Glutamatergic neuron (in vitro differentiated cells): Measurements from ENCODE around the gene SLC38A4. TPM values are rescaled to one million over a fixed set of nuclear protein-coding genes. Genes with fewer than 3 reads are reported as not detected.

Source experiments
- DNase-seq: peaks from one replicate; pipeline ENCODE4 v3.0.0; 2022
- H3K27ac Mint-ChIP-seq: one replicate; pipeline ENCODE4 v1.8.0; 2020; ENCODE audit warnings: mild to moderate bottlenecking, mixed read lengths, inconsistent platforms; ENCODE audit not compliant: unreplicated experiment
- H3K27me3 Mint-ChIP-seq: one replicate; pipeline ENCODE4 v1.8.0; 2020; ENCODE audit warnings: mild to moderate bottlenecking, moderate library complexity, mixed read lengths, inconsistent platforms; ENCODE audit not compliant: unreplicated experiment
- H3K36me3 Mint-ChIP-seq: one replicate; pipeline ENCODE4 v1.8.0; 2020; ENCODE audit warnings: mild to moderate bottlenecking, mixed read lengths, inconsistent platforms; ENCODE audit not compliant: unreplicated experiment
- H3K4me1 Mint-ChIP-seq: one replicate; pipeline ENCODE4 v1.8.0; 2020; ENCODE audit warnings: mild to moderate bottlenecking, low read depth, mixed read lengths, inconsistent platforms; ENCODE audit not compliant: unreplicated experiment
- H3K4me3 Mint-ChIP-seq: one replicate; pipeline ENCODE4 v1.8.0; 2020; ENCODE audit warnings: mild to moderate bottlenecking, mixed read lengths, inconsistent platforms; ENCODE audit not compliant: unreplicated experiment
- H3K9me3 Mint-ChIP-seq: one replicate; pipeline ENCODE4 v1.8.0; 2020; ENCODE audit warnings: mild to moderate bottlenecking, moderate library complexity, mixed read lengths, inconsistent platforms; ENCODE audit not compliant: unreplicated experiment
- CTCF ChIP-seq: fragments of 200-600 bp; sonication (generic); IDR thresholded peaks from one replicate; pipeline ENCODE4 v1.5.0; 2021; ENCODE audit not compliant: partially characterized antibody, unreplicated experiment
- total RNA-seq: library from RNA; stranded (reverse); fragmentation: NEBNext Ultra II Directional; extraction: Animal tissue kit (Norgen Biotek cat#: 25700); gene quantifications from one replicate; pipeline ENCODE4 v1.2.1, GENCODE V29; 2021; ENCODE audit not compliant: unreplicated experiment

SLC38A4 gene
- total RNA-seq, 1 donor from 2014 or later = 0.98 TPM

DNA sequence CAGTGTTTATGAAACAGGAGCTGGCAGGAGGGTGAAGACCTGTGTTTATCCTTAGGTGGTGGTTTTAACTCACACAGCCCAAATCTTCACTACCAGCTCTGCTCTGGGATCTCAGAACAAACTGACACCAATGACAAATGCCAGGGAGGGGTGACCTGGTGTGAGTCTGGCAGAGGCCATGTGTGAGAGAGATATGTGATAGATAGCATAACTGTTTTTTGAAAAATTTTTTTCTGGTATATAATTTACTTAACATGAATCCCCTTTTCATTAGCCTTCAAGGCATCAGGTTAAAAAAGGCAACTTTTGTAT lies 51.5 kb downstream of the SLC38A4 start:
- Mint-ChIP-seq H3K4me3 (no peak overlapping the region), H3K36me3 (no peaks in the 10 kb centered on the region), H3K9me3 (peaks cover 2% of the 10 kb centered on the region), H3K27me3 (no peaks in the 10 kb centered on the region), H3K27ac (no peak overlapping the region), H3K4me1 (peaks cover 27% of the 10 kb centered on the region)
- no peak for DNase-seq
- no peak for TF ChIP-seq CTCF

DNA sequence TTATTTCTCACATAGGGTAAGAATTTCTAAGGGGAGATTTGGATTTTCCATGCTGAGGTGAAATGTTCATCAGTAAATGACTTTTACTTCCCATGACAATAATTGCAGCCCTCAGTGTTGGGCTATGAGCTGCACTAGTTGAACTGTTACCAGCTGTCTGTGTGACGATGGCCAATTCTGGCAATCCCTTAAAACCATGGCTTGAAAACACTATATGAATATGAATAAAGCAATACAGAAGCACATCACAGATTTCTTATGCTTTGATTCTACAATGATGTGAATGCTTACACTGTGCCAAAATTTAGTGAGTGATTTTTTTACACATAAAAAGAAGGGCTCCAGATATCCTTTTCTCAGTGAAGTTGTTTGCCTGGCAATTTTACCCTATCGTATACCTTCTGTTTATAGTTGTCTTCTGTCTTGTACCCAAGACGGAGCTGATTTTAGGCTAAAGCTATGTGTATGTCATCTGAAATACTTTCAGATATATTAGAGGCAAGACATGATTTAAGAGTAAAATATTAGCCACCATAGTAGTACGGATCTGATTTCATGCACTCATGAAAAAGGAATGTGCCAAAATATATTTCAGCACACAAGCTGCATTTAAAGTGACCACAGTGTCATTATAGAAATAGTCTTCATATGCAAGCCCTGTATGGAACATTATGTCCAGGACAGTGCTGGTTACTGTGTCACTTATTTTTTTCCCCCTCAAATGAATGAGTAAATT lies 52.0 kb downstream of the SLC38A4 start:
- H3K27me3 Mint-ChIP-seq = no peaks in the 10 kb centered on the region
- no peak overlapping the region for H3K27ac Mint-ChIP-seq
- H3K36me3 Mint-ChIP-seq = no peaks in the 10 kb centered on the region
- no peak for DNase-seq
- H3K4me3 Mint-ChIP-seq = no peak overlapping the region
- peaks cover 2% of the 10 kb centered on the region for H3K9me3 Mint-ChIP-seq
- TF ChIP-seq CTCF = no peak
- peaks cover 30% of the 10 kb centered on the region for H3K4me1 Mint-ChIP-seq

GRCh38 chr12:46771268-46771827 lies 54.4 kb downstream of the SLC38A4 start:
- no peak overlapping the region for H3K4me3 Mint-ChIP-seq
- TF ChIP-seq CTCF = no peak
- H3K4me1 Mint-ChIP-seq = peaks cover 30% of the 10 kb centered on the region
- peak overlapping the region; percentile 5 for H3K27ac Mint-ChIP-seq
- DNase-seq = no peak
- peaks cover 2% of the 10 kb centered on the region for H3K9me3 Mint-ChIP-seq
- no peaks in the 10 kb centered on the region for H3K36me3 Mint-ChIP-seq
- no peaks in the 10 kb centered on the region for H3K27me3 Mint-ChIP-seq

DNA sequence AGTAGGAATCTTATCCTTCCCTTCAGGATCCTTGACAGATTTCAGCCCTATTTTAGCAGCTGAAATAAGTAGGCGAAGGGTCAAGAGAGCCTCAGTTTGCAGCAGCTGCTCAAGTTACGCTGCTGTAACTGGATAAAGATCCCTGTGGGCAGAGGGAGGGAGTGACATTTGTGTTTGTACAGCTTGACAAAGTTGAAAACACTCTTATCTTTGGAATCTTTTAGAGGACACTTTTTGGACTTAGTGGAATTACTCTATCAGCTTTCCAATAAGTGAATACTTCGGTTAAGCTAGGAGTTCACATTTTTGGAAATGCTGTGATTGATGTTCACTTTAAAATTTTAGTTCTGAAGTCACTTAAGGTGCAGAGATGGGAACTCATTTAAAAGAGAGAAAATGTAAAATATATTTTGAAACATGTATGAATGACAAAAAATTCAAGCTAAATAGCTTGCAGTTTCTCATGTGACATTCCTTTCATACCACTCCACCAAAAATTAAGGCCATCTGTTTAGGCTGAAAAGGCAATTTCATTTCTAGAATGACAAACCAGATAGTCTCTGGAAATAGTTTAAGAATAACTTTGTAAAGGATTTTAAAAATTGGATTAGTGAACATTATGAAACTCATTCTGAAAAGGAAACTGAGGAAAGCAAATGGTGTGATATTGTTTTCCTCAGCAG lies 55.2 kb downstream of the SLC38A4 start:
- TF ChIP-seq CTCF = no peak
- peak; percentile 30 for DNase-seq
- Mint-ChIP-seq H3K36me3 (no peaks in the 10 kb centered on the region), H3K4me1 (peaks cover 30% of the 10 kb centered on the region), H3K9me3 (peaks cover 2% of the 10 kb centered on the region), H3K4me3 (peak overlapping the region; percentile 79), H3K27ac (peak overlapping the region; percentile 88), H3K27me3 (no peaks in the 10 kb centered on the region)

GRCh38 chr12:46764005-46764404 lies 61.8 kb downstream of the SLC38A4 start:
- no peaks in the 10 kb centered on the region for H3K27me3 Mint-ChIP-seq

More at GRCh38 chr12:46764005-46764404, 61.8 kb downstream of the SLC38A4 start:
- Mint-ChIP-seq H3K4me3 (no peak overlapping the region), H3K27ac (no peak overlapping the region), H3K9me3 (no peaks in the 10 kb centered on the region), H3K36me3 (peaks cover 10% of the 10 kb centered on the region), H3K4me1 (peaks cover 1% of the 10 kb centered on the region)
- TF ChIP-seq CTCF = no peak
- no peak for DNase-seq
